MCF 10A (cell line): ENCODE data around the gene PPP6R2. TPM values are rescaled to one million over a fixed set of nuclear protein-coding genes. Genes with fewer than 3 reads are reported as not detected.

Experiments
- BruUV-seq: library from RNA; stranded (reverse); fragments of 400-500 nt; replicated peaks from 2 replicates; lab custom pipeline; 2021; lab: Mats Ljungman, UMichigan
- CTCF ChIA-PET: fragments of 300-600 bp; sonication (Branson Sonifier 250); formaldehyde crosslinking; extraction: SDS; loops from one replicate; lab custom pipeline; 2021; ENCODE audit warnings: antibody characterized with exemption, inconsistent platforms; lab: Yijun Ruan, JAX
- POLR2A ChIA-PET: fragments of 300-600, 350-650 bp; sonication (Branson Sonifier 250); formaldehyde crosslinking; extraction: SDS; loops from one replicate; lab custom pipeline; 2020; ENCODE audit warnings: antibody characterized with exemption, inconsistent platforms; lab: Yijun Ruan, JAX
- DNase-seq: peaks from one replicate; pipeline ENCODE4 v3.0.0-alpha.2; 2018; ENCODE audit not compliant: unreplicated experiment
- H3K27ac Mint-ChIP-seq: one replicate; pipeline ENCODE4 v1.8.0; 2022; ENCODE audit warnings: mild to moderate bottlenecking, low read depth, mixed read lengths; ENCODE audit not compliant: unreplicated experiment
- H3K27me3 Mint-ChIP-seq: one replicate; pipeline ENCODE4 v1.8.0; 2022; ENCODE audit warnings: mixed read lengths; ENCODE audit not compliant: insufficient read depth, unreplicated experiment
- H3K36me3 Mint-ChIP-seq: one replicate; pipeline ENCODE4 v1.8.0; 2022; ENCODE audit warnings: mild to moderate bottlenecking, moderate library complexity, mixed read lengths; ENCODE audit not compliant: insufficient read depth, unreplicated experiment
- H3K4me1 Mint-ChIP-seq: one replicate; pipeline ENCODE4 v1.8.0; 2022; ENCODE audit warnings: mixed read lengths; ENCODE audit not compliant: insufficient read depth, unreplicated experiment
- H3K4me3 Mint-ChIP-seq: one replicate; pipeline ENCODE4 v1.8.0; 2022; ENCODE audit warnings: mild to moderate bottlenecking, moderate library complexity, mixed read lengths; ENCODE audit not compliant: unreplicated experiment
- H3K9me3 Mint-ChIP-seq: one replicate; pipeline ENCODE4 v1.8.0; 2022; ENCODE audit warnings: mixed read lengths; ENCODE audit not compliant: unreplicated experiment
- CTCF ChIP-seq: fragments of 200-600 bp; IDR thresholded peaks from one replicate; pipeline ENCODE4 v1.8.0; 2022; ENCODE audit warnings: antibody characterized with exemption, mild to moderate bottlenecking; ENCODE audit not compliant: unreplicated experiment
- intact Hi-C: fragments of 100-400 bp; cut with micrococcal nuclease; formaldehyde crosslinking; loops from 2 replicates; pipeline ENCODE4 v1.14.1; 2022
- total RNA-seq: library from RNA; stranded (reverse); gene quantifications from 2 replicates; pipeline ENCODE4 v1.2.3, GENCODE V29; 2022

The PPP6R2 gene
- total RNA-seq, 1 experiment from 2014 or later, result 30.1 TPM

DNA sequence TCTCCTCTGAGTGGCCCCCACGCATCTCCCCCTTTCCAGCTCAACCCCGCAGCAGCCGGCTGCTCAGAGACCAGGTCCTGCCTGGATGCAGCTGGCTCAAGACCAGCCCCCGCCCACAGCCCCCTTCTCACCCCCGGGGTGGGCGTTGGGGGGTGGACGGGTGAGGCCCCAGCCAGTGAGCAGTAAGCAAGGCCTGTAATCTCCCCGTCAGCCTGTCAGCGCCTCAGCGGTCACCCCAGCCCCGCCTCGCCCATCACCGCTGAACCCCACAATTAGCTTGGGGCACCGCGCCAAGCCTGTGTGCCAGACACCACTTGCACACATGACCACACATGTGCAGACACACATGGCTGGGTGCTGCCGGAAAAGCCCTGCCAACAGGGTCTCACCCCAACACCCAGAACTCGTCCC is 41.5 kb upstream of the PPP6R2 start:
- no peaks in the 10 kb centered on the region for H3K27me3 Mint-ChIP-seq
- no TSS peak for BruUV-seq
- H3K27ac Mint-ChIP-seq, result peak overlapping the region; percentile 87
- POLR2A ChIA-PET, result interaction anchor here (1.3 to 6.6 kb wide), 2 partner anchors 9 to 56 kb away, joined by 4 to 73 read pairs; no protein-coding TSS in a partner anchor
- CTCF ChIA-PET, result interaction anchor here (0.6 to 2.6 kb wide), 3 partner anchors 26 to 126 kb away, joined by 3 to 19 read pairs (median 3); no protein-coding TSS in a partner anchor
- DNase-seq, result no peak
- TF ChIP-seq CTCF, result no peak
- H3K4me1 Mint-ChIP-seq, result peaks cover 34% of the 10 kb centered on the region
- peak overlapping the region; percentile 81 for H3K4me3 Mint-ChIP-seq
- H3K36me3 Mint-ChIP-seq, result peaks cover 47% of the 10 kb centered on the region
- intact Hi-C loops, result no loop called here
- no peaks in the 10 kb centered on the region for H3K9me3 Mint-ChIP-seq

DNA sequence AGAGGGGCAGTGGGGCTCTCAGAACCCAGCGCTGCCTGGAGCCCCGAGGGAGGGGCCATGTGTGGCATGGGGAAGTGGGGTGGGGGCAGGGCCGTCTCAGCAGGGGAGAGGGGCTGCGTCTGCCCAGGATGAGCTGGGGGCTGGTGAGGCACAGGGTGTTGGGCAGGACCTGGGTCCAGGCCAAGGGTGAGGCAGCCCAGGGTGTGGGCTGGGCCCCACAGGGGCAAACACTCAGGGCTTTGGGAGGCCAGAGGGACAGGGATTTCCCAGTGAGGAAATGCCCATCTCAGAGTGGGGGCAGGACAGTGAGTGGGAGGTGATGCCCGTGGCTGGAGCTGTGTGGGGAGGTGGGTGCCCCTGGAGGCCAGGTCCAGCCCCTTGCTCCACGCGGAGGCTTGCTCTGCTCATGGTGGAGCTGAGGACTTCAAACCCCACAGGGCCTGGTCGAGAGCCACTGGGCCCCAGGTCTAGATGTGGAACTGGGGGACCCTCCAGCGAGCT is 41.0 kb upstream of the PPP6R2 start:
- no peak for TF ChIP-seq CTCF
- Mint-ChIP-seq H3K27ac (peak overlapping the region; percentile 87), H3K27me3 (no peaks in the 10 kb centered on the region), H3K36me3 (peaks cover 48% of the 10 kb centered on the region), H3K9me3 (no peaks in the 10 kb centered on the region), H3K4me3 (peak overlapping the region; percentile 81), H3K4me1 (peaks cover 34% of the 10 kb centered on the region)
- intact Hi-C loops, result no loop called here
- no TSS peak for BruUV-seq
- DNase-seq, result peak; percentile 38
- ChIA-PET POLR2A (interaction anchor here (1.0 to 6.6 kb wide), 4 partner anchors 9 to 56 kb away, joined by 3 to 73 read pairs (median 32); partner anchors contain the start of gene DENND6B), CTCF (interaction anchor here (0.6 to 2.6 kb wide), 5 partner anchors 23 to 74 kb away, joined by 3 to 19 read pairs (median 3); no protein-coding TSS in a partner anchor)

GRCh38 chr22:50302564-50302963 is 40.6 kb upstream of the PPP6R2 start:
- CTCF ChIA-PET, result interaction anchor here (0.6 to 2.6 kb wide), 5 partner anchors 23 to 75 kb away, joined by 3 to 19 read pairs (median 3); no protein-coding TSS in a partner anchor
- Mint-ChIP-seq H3K27ac (peak overlapping the region; percentile 87), H3K27me3 (no peaks in the 10 kb centered on the region), H3K4me3 (peak overlapping the region; percentile 81), H3K4me1 (peaks cover 30% of the 10 kb centered on the region), H3K9me3 (no peaks in the 10 kb centered on the region), H3K36me3 (peaks cover 47% of the 10 kb centered on the region)
- POLR2A ChIA-PET, result interaction anchor here (1.0 to 6.6 kb wide), 4 partner anchors 10 to 223 kb away, joined by 3 to 73 read pairs (median 32); partner anchors contain the start of genes DENND6B and SCO2
- no peak for TF ChIP-seq CTCF
- DNase-seq, result no peak
- BruUV-seq, result no TSS peak
- intact Hi-C loops, result no loop called here

DNA sequence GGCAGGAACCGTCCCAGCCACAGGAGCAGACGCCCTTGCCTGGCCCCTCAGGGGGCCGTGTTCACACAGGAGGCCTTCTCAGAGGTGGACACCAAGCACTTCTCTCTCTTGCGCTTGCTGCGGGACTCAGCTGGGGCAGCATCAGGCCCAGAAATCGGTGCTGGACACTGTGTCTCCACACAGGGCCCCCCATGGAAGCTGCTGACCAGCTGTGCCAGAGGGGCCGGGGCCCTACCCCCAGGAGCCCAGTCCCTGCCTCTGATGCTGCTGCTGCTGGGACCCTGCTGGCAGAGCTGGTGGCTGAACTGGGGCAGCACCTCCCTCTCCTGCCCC is 39.6 kb upstream of the PPP6R2 start:
- ChIA-PET POLR2A (interaction anchor here (0.6 to 6.6 kb wide), 8 partner anchors 11 to 353 kb away, joined by 3 to 73 read pairs (median 4); partner anchors contain the start of genes DENND6B, HDAC10 and SCO2), CTCF (interaction anchor here (0.6 to 2.6 kb wide), 9 partner anchors 9 to 312 kb away, joined by 3 to 19 read pairs (median 4); no protein-coding TSS in a partner anchor)
- Mint-ChIP-seq H3K4me3 (peak overlapping the region; percentile 81), H3K27me3 (no peaks in the 10 kb centered on the region), H3K9me3 (no peaks in the 10 kb centered on the region), H3K4me1 (peaks cover 29% of the 10 kb centered on the region), H3K36me3 (peaks cover 40% of the 10 kb centered on the region), H3K27ac (peak overlapping the region; percentile 87)
- BruUV-seq, result no TSS peak
- intact Hi-C loops, result no loop called here
- no peak for DNase-seq
- no peak for TF ChIP-seq CTCF
